Measurements from ENCODE around the gene RAP1GDS1.
"Not testable (repeated sequence)": the region's sequence is repeated elsewhere in the genome, so short reads cannot be mapped to it uniquely, and the experiment has no call there.

RAP1GDS1 gene

DNA sequence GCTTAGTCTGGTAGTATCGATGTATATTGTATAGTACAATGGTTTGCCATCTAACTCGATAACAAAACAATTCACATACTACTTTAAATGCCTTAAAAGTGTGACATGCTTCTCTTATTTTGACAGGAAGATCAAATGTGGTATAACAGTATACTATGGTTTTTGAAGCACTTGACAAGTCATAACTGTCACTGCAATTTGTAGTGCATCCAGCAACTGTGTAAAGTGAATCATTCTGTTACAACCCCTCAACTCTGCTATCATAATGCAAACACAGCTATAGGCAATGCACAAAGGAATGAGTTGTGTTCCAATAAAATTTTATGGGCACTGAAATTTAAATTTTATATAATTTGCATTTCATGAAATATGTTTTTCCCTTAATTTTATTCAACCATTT is 14.0 kb downstream of the RAP1GDS1 start:
- H3K36me3 ChIP-seq = no peaks in the 10 kb centered on the region
- H3K4me3 ChIP-seq (ENCODE audit: low read depth in 1 of 2, low read length in 1 of 2) = no peak overlapping the region
- TF ChIP-seq, protein P1, sequence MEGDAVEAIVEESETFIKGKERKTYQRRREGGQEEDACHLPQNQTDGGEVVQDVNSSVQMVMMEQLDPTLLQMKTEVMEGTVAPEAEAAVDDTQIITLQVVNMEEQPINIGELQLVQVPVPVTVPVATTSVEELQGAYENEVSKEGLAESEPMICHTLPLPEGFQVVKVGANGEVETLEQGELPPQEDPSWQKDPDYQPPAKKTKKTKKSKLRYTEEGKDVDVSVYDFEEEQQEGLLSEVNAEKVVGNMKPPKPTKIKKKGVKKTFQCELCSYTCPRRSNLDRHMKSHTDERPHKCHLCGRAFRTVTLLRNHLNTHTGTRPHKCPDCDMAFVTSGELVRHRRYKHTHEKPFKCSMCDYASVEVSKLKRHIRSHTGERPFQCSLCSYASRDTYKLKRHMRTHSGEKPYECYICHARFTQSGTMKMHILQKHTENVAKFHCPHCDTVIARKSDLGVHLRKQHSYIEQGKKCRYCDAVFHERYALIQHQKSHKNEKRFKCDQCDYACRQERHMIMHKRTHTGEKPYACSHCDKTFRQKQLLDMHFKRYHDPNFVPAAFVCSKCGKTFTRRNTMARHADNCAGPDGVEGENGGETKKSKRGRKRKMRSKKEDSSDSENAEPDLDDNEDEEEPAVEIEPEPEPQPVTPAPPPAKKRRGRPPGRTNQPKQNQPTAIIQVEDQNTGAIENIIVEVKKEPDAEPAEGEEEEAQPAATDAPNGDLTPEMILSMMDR (IDR thresholded peaks at IDR 0.05) = no peak
- no peaks in the 10 kb centered on the region for H3K27me3 ChIP-seq
- no peak overlapping the region for H3K27ac ChIP-seq
- no peaks in the 10 kb centered on the region for H3K9me3 ChIP-seq
- H3K4me1 ChIP-seq (ENCODE audit: control insufficient read depth in 1 of 2, insufficient read depth in 1 of 2, low read depth in 1 of 2, low read length in 1 of 2) = peaks cover 0 to 6% of the 10 kb centered on the region in 2 experiments

DNA sequence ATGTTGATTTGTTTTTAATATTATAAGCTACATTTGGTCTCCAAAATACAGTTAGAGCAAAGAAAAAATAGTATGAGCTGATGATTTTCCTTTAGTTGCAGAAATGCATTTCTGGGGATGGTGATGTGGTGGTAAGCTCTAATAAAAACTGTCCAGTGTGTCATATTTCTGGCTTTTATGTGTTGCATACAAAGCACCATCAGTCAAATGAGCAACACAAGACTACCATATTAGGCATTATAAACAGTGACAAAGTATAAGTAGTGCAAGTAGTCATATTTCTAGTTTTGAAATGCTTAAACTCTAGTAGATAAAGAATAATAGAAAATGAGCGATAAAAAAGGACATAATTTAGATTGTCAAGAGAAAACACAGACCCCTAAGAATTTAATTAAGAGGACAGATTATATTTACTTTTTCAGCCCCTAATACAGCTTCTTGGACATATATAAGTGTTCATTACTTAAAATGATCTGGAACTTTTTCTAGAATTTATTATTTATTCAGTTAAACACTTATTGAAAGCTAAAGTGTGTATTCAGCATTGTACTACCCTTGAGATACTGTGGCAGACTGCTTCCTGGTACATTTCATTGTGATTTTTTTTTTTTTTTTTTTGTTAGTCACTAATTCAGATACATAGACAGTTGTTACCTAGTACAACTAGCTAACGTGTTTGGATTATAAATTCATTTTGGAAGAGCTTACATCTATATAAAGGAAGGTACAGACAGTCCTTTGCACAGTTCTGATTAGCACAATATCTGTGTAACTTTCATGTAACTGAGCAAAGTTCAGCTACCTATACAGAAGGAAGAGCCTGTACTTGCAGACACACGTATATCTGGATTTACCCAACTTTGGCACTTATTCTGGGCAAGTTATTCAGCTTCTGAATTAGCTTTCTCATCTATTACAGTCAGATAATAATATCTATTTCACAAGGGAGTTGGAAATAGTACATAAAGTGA is 22.3 kb downstream of the RAP1GDS1 start:
- H3K36me3 ChIP-seq = no peaks in the 10 kb centered on the region
- H3K27ac ChIP-seq = no peak overlapping the region
- peaks cover 7 to 8% of the 10 kb centered on the region in 2 experiments for H3K4me1 ChIP-seq (ENCODE audit: control insufficient read depth in 1 of 2, insufficient read depth in 1 of 2, low read depth in 1 of 2, low read length in 1 of 2)
- H3K27me3 ChIP-seq = no peaks in the 10 kb centered on the region
- no peak overlapping the region for H3K4me3 ChIP-seq (ENCODE audit: low read depth in 1 of 2, low read length in 1 of 2)
- TF ChIP-seq, protein P1 (IDR thresholded peaks at IDR 0.05) = no peak
- no peaks in the 10 kb centered on the region for H3K9me3 ChIP-seq

DNA sequence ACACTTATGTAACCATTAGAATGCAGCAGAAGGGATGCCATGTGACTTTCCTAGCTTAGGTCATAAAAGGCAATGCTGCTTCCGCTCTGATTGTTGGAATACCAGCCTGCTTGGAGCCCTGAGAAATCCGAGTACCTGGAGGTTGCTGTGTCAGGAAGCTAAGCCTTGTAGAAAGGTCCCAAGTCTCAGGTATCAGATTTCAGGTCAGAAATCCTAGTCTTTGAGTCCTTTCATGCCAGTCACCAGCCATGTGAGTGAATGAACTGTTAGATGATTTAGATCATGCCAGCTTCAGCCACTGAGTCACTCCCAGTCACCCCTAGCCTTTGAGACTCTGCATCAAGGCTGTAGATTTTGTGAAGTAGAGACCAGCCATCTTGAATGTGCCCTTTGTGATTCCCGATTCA is 23.5 kb downstream of the RAP1GDS1 start:
- H3K9me3 ChIP-seq = no peaks in the 10 kb centered on the region
- TF ChIP-seq, protein P1 (IDR thresholded peaks at IDR 0.05) = no peak
- no peaks in the 10 kb centered on the region for H3K36me3 ChIP-seq
- H3K4me3 ChIP-seq (ENCODE audit: low read depth in 1 of 2, low read length in 1 of 2) = no peak overlapping the region
- H3K4me1 ChIP-seq (ENCODE audit: control insufficient read depth in 1 of 2, insufficient read depth in 1 of 2, low read depth in 1 of 2, low read length in 1 of 2) = peaks cover 7 to 8% of the 10 kb centered on the region in 2 experiments
- H3K27ac ChIP-seq = no peak overlapping the region
- no peaks in the 10 kb centered on the region for H3K27me3 ChIP-seq

DNA sequence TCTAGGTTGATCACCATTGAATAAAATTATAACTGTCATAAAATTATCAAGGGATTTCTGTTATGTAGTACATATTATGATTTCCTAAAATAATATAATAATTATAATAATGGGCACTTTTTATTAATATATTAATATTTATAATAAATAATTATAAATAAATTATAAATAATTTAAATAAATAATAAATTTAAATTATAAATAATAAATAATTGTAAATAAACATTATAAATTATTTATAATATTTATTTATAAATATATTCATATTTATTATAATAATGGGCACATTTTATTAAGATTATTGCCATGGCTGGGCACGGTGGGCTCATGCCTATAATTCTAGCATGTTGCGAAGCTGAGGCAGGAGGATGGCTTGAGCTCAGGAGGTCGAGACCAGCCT is 24.5 kb downstream of the RAP1GDS1 start:
- TF ChIP-seq, protein P1 (IDR thresholded peaks at IDR 0.05) = no peak
- Histone ChIP-seq H3K27ac (no peak overlapping the region), H3K9me3 (no peaks in the 10 kb centered on the region), H3K4me3 (ENCODE audit: low read depth in 1 of 2, low read length in 1 of 2) (no peak overlapping the region), H3K27me3 (no peaks in the 10 kb centered on the region), H3K4me1 (ENCODE audit: control insufficient read depth in 1 of 2, insufficient read depth in 1 of 2, low read depth in 1 of 2, low read length in 1 of 2) (peaks cover 7 to 8% of the 10 kb centered on the region in 2 experiments), H3K36me3 (no peaks in the 10 kb centered on the region)

DNA sequence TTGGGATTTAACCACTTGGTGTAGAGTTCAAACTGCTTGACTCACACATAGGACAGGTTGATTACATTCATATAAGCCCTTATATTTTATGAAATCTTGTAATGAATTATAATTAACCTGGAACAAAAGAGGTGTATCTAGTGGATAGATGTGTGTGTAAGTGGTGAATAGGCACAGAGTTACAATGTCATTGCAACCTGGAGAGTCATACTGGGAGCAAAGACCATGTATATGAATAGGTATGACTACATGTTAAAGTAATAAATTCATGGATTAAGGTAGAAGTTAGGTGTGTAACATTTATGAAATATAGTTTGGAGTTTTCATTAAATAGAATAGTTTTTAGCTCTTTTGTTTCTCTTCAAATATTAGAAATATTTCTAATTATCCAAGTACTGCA is 26.1 kb downstream of the RAP1GDS1 start:
- Histone ChIP-seq H3K9me3 (no peaks in the 10 kb centered on the region), H3K36me3 (no peaks in the 10 kb centered on the region), H3K4me3 (ENCODE audit: low read depth in 1 of 2, low read length in 1 of 2) (no peak overlapping the region), H3K27me3 (no peaks in the 10 kb centered on the region), H3K4me1 (ENCODE audit: control insufficient read depth in 1 of 2, insufficient read depth in 1 of 2, low read depth in 1 of 2, low read length in 1 of 2) (peaks cover 7 to 8% of the 10 kb centered on the region in 2 experiments), H3K27ac (no peak overlapping the region)
- TF ChIP-seq, protein P1 (IDR thresholded peaks at IDR 0.05) = no peak

DNA sequence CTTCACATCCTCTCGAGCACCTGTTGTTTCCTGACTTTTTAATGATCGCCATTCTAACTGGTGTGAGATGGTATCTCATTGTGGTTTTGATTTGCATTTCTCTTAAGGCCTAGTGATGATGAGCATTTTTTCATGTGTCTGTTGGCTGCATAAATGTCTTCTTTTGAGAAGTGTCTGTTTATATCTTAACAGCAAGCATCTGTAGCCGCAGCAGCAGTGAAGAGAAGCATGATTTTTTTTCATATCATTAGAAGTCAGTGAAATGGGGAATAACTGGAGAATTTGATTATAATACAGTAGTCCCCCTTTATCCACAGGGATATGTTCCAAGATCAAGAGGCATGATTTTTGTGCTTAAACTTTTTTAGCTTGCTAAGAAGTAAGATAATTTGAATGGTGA is 27.5 kb downstream of the RAP1GDS1 start:
- not testable (repeated sequence) for H3K27ac ChIP-seq; H3K9me3 ChIP-seq; H3K36me3 ChIP-seq; H3K4me3 ChIP-seq (ENCODE audit: low read depth in 1 of 2, low read length in 1 of 2); H3K4me1 ChIP-seq (ENCODE audit: control insufficient read depth in 1 of 2, insufficient read depth in 1 of 2, low read depth in 1 of 2, low read length in 1 of 2); H3K27me3 ChIP-seq
